Thoracic aorta (tissue), 2 donors: Measurements from ENCODE around the gene AACS. TPM values are rescaled to one million over a fixed set of nuclear protein-coding genes. Genes with fewer than 3 reads are reported as not detected.

ENCODE experiments used
- ATAC-seq: fragments of 150-250 bp; one replicate; pipeline ENCODE4 v1.8.0; 2017; ENCODE audit warnings: low read depth; ENCODE audit not compliant: insufficient number of reproducible peaks, low FRiP score
- DNase-seq: peaks from one replicate; pipeline ENCODE4 v3.0.0-alpha.2; 2020; ENCODE audit warnings: low spot score
- H3K27ac ChIP-seq, 2 donors: fragments of 200-600 bp; sonication (generic); 1 replicate in 1 of 2; 2 replicates in 1 of 2; pipeline ENCODE4 v1.5.1; 2016; ENCODE audit warnings: mild to moderate bottlenecking in 2 of 2, moderate library complexity in 2 of 2
- H3K27me3 ChIP-seq: fragments of 200-600 bp; sonication (generic); replicated peaks from 2 replicates; pipeline ENCODE4 v1.6.0; 2016; ENCODE audit warnings: mild to moderate bottlenecking; ENCODE audit not compliant: insufficient read depth
- H3K36me3 ChIP-seq: fragments of 200-600 bp; sonication (generic); one replicate; pipeline ENCODE4 v1.5.1; 2016
- H3K4me1 ChIP-seq, 2 donors: fragments of 200-600 bp; sonication (generic); 1 replicate in 1 of 2; 2 replicates in 1 of 2; pipeline versions ENCODE4 v1.5.1 to v1.6.0; 2016; ENCODE audit warnings: low read depth in 2 of 2, mild to moderate bottlenecking in 1 of 2; ENCODE audit not compliant: control insufficient read depth in 1 of 2
- H3K4me3 ChIP-seq: fragments of 200-600 bp; sonication (generic); 2 replicates; pipeline ENCODE4 v1.5.1; 2016; ENCODE audit warnings: mild to moderate bottlenecking
- H3K9me3 ChIP-seq: fragments of 200-600 bp; sonication (generic); 2 replicates; pipeline ENCODE4 v1.5.1; 2016
- CTCF ChIP-seq: fragments of 200-600 bp; sonication (generic); IDR thresholded peaks from one replicate; pipeline ENCODE4 v1.5.1; 2019; ENCODE audit warnings: antibody characterized with exemption
- total RNA-seq, 2 donors: library from RNA; depleted of rRNA; stranded (reverse); fragments of >200 nt; gene quantifications; one replicate each; pipeline versions ENCODE4 v1.1.0 to v1.2.3, GENCODE V29; 2016

Gene AACS
- total RNA-seq, 2 donors from 2014 or later, result 14.1 to 14.7 TPM

- Histone ChIP-seq H3K9me3 (no peaks in the 10 kb centered on the region), H3K4me3 (no peak overlapping the region), H3K27ac (no peak overlapping the region), H3K27me3 (no peaks in the 10 kb centered on the region), H3K4me1 (peaks cover 0 to 7% of the 10 kb centered on the region in 2 donors), H3K36me3 (peaks cover 4% of the 10 kb centered on the region)
- DNase-seq (no peak), ATAC-seq (no peak)
- TF ChIP-seq CTCF, result no peak
Measured at GRCh38 chr12:125142601-125143000, 77.4 kb downstream of the AACS start.

- Histone ChIP-seq H3K27ac (no peak overlapping the region), H3K4me1 (peaks cover 0 to 7% of the 10 kb centered on the region in 2 donors), H3K4me3 (no peak overlapping the region), H3K9me3 (no peaks in the 10 kb centered on the region), H3K36me3 (peaks cover 4% of the 10 kb centered on the region), H3K27me3 (no peaks in the 10 kb centered on the region)
- ATAC-seq, result peak; percentile 30
- TF ChIP-seq CTCF, result no peak
- DNase-seq, result no peak
Measured at GRCh38 chr12:125143491-125143890, 78.3 kb downstream of the AACS start.

GRCh38 chr12:125145196-125145595, 80.0 kb downstream of the AACS start:
- H3K4me3 ChIP-seq, result no peak overlapping the region
- no peaks in the 10 kb centered on the region for H3K27me3 ChIP-seq
- no peak for ATAC-seq
- H3K9me3 ChIP-seq, result no peaks in the 10 kb centered on the region
- no peak for TF ChIP-seq CTCF
- H3K4me1 ChIP-seq, result peaks cover 0 to 7% of the 10 kb centered on the region in 2 donors
- H3K36me3 ChIP-seq, result no peaks in the 10 kb centered on the region
- DNase-seq, result no peak
- H3K27ac ChIP-seq, result no peak overlapping the region

GRCh38 chr12:125148316-125148715, 83.1 kb downstream of the AACS start:
- H3K4me1 ChIP-seq, result peaks cover 0 to 6% of the 10 kb centered on the region in 2 donors
- H3K27me3 ChIP-seq, result no peaks in the 10 kb centered on the region
- no peak for TF ChIP-seq CTCF
- H3K4me3 ChIP-seq, result no peak overlapping the region
- DNase-seq, result no peak
- no peaks in the 10 kb centered on the region for H3K9me3 ChIP-seq
- no peak overlapping the region for H3K27ac ChIP-seq
- ATAC-seq, result no peak
- no peaks in the 10 kb centered on the region for H3K36me3 ChIP-seq

- no peak for TF ChIP-seq CTCF
- H3K4me3 ChIP-seq, result no peak overlapping the region
- H3K4me1 ChIP-seq, result no peaks in the 10 kb centered on the region
- ATAC-seq, result no peak
- H3K36me3 ChIP-seq, result no peaks in the 10 kb centered on the region
- DNase-seq, result no peak
- H3K27me3 ChIP-seq, result no peaks in the 10 kb centered on the region
- H3K9me3 ChIP-seq, result no peaks in the 10 kb centered on the region
- no peak overlapping the region for H3K27ac ChIP-seq
Measured at GRCh38 chr12:125149160-125150108, 84.2 kb downstream of the AACS start.
